ENCODE data around the gene ARL15. TPM values are rescaled to one million over a fixed set of nuclear protein-coding genes. Genes with fewer than 3 reads are reported as not detected.

ARL15 gene
- total and polyA plus RNA-seq, 2 of the 8 experiments (the other 6 are each of a cell fraction or from before 2014, with no cell fraction given): 9.9 to 21.2 TPM

DNA sequence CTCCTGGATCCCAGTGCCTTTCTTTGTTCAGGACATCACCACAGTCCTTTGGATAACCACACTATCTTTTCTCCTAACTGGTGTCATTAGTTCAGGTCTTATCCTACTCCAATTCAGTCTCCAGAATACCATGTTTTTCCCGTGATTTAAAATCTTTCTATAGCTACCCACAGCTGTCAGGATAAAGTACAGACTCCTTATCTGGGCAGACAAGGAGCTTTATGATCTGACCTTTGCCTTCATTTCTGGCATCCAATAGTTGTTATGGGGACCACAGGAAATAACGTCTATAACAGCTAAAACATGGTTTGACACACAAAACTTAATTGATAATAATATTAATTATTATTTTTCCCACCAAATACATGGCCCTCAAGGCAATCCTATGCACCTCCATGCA lies 125.6 kb downstream of the ARL15 start (continued):
- no peak for TF ChIP-seq POLR2AphosphoS5 (IDR thresholded peaks at IDR 0.05; ENCODE audit: low read depth, low read length)

All from H1 (cell line).